ENCODE results near the gene ALLC. TPM values are rescaled to one million over a fixed set of nuclear protein-coding genes. Genes with fewer than 3 reads are reported as not detected.
"Not testable (repeated sequence)": the region's sequence is repeated elsewhere in the genome, so short reads cannot be mapped to it uniquely, and the experiment has no call there.

ALLC gene
- total RNA-seq, 4 donors from 2014 or later = not detected

- Histone ChIP-seq H3K4me1 (no peaks in the 10 kb centered on the region), H3K9me3 (peaks cover 0 to 4% (median 1%) of the 10 kb centered on the region in 4 donors), H3K4me3 (no peak overlapping the region), H3K36me3 (no peaks in the 10 kb centered on the region), H3K27me3 (no peaks in the 10 kb centered on the region), H3K27ac (replicated peaks in 1 of 4) (no peak overlapping the region)
- intact Hi-C loops (cut with DNase I) = no loop called here
- no peak for TF ChIP-seq CTCF (IDR thresholded peaks at IDR 0.05)
- TF ChIP-seq EP300 (IDR thresholded peaks at IDR 0.05) = no peak
- no peak for TF ChIP-seq POLR2AphosphoS5 (IDR thresholded peaks at IDR 0.05)
- TF ChIP-seq POLR2A (IDR thresholded peaks at IDR 0.05; ENCODE audit: low read depth) = no peak
- WGBS = 86% methylated on average over 11 of the region's 11 CpGs
- no peak for DNase-seq (ENCODE audit: extremely low spot score)
Observed at GRCh38 chr2:3611589-3611988, 46.4 kb upstream of the ALLC start.

GRCh38 chr2:3612639-3613523 lies 45.1 kb upstream of the ALLC start:
- no peak for DNase-seq (ENCODE audit: extremely low spot score)
- WGBS = 86% methylated on average over 27 of the region's 29 CpGs
- no peak for TF ChIP-seq POLR2A (IDR thresholded peaks at IDR 0.05; ENCODE audit: low read depth)
- no peak for TF ChIP-seq EP300 (IDR thresholded peaks at IDR 0.05)
- TF ChIP-seq POLR2AphosphoS5 (IDR thresholded peaks at IDR 0.05) = no peak
- TF ChIP-seq CTCF (IDR thresholded peaks at IDR 0.05) = no peak

GRCh38 chr2:3613524-3613905 lies 44.5 kb upstream of the ALLC start:
- Histone ChIP-seq H3K9me3 (peaks cover 0 to 4% (median 1%) of the 10 kb centered on the region in 4 donors), H3K4me3 (no peak overlapping the region), H3K36me3 (no peaks in the 10 kb centered on the region), H3K27ac (replicated peaks in 1 of 4) (no peak overlapping the region), H3K4me1 (no peaks in the 10 kb centered on the region), H3K27me3 (no peaks in the 10 kb centered on the region)
- 94% methylated on average over 12 of the region's 12 CpGs for WGBS
- intact Hi-C loops (cut with DNase I) = no loop called here
- DNase-seq (ENCODE audit: extremely low spot score) = no peak
- TF ChIP-seq EP300 (IDR thresholded peaks at IDR 0.05) (no peak), CTCF (IDR thresholded peaks at IDR 0.05) (no peak), POLR2AphosphoS5 (IDR thresholded peaks at IDR 0.05) (no peak), POLR2A (IDR thresholded peaks at IDR 0.05; ENCODE audit: low read depth) (no peak)

More at GRCh38 chr2:3612639-3613523, 45.1 kb upstream of the ALLC start:
- Histone ChIP-seq H3K27ac (replicated peaks in 1 of 4) (no peak overlapping the region), H3K36me3 (no peaks in the 10 kb centered on the region), H3K4me1 (no peaks in the 10 kb centered on the region), H3K4me3 (no peak overlapping the region), H3K27me3 (no peaks in the 10 kb centered on the region), H3K9me3 (peaks cover 0 to 4% (median 1%) of the 10 kb centered on the region in 4 donors)
- intact Hi-C loops (cut with DNase I) = no loop called here

GRCh38 chr2:3614743-3615142 lies 43.3 kb upstream of the ALLC start:
- not testable (repeated sequence) for H3K27me3 ChIP-seq, H3K36me3 ChIP-seq
- WGBS = 90% methylated on average over 2 of the region's 2 CpGs

GRCh38 chr2:3615541-3616200 lies 42.3 kb upstream of the ALLC start:
- H3K4me3 ChIP-seq; H3K4me1 ChIP-seq; DNase-seq (ENCODE audit: extremely low spot score); intact Hi-C loops (cut with DNase I); H3K27ac ChIP-seq (replicated peaks in 1 of 4); H3K9me3 ChIP-seq; H3K36me3 ChIP-seq; H3K27me3 ChIP-seq: not testable (repeated sequence)
- WGBS = 98% methylated on average over 12 of the region's 46 CpGs

More at GRCh38 chr2:3614743-3615142, 43.3 kb upstream of the ALLC start:
- H3K27ac ChIP-seq (replicated peaks in 1 of 4); intact Hi-C loops (cut with DNase I); H3K4me1 ChIP-seq; DNase-seq (ENCODE audit: extremely low spot score); H3K4me3 ChIP-seq; H3K9me3 ChIP-seq: not testable (repeated sequence)

- 97% methylated on average over 24 of the region's 25 CpGs for WGBS
- DNase-seq (ENCODE audit: extremely low spot score); H3K9me3 ChIP-seq; H3K36me3 ChIP-seq; H3K4me1 ChIP-seq; intact Hi-C loops (cut with DNase I); H3K27me3 ChIP-seq; H3K4me3 ChIP-seq; H3K27ac ChIP-seq (replicated peaks in 1 of 4): not testable (repeated sequence)
Observed at GRCh38 chr2:3616435-3617197, 41.4 kb upstream of the ALLC start.
